Astrocyte of the hippocampus (primary cell): ENCODE results near the gene TMEM61.
A peak's percentile ranks its signal among the peaks of the same experiment; 100 is the strongest.
"Not testable (repeated sequence)": the region's sequence is repeated elsewhere in the genome, so short reads cannot be mapped to it uniquely, and the experiment has no call there.

ENCODE experiments used
- DNase-seq: peaks from one replicate; pipeline ENCODE4 v3.0.0; 2011; ENCODE audit warnings: low read depth, low spot score

TMEM61 gene

GRCh38 chr1:54980528-54981241 lies at the start of gene TMEM61:
Gene TMEM61 (plus strand): TSS chr1:54980628. CDS start chr1:54981066, 438 bp downstream.
- peak; percentile 47 for DNase-seq

- DNase-seq, result no peak
Measured at GRCh38 chr1:54931275-54931840, 49.1 kb upstream of the TMEM61 start.

- DNase-seq, result not testable (repeated sequence)
Measured at GRCh38 chr1:54934081-54934480, 46.3 kb upstream of the TMEM61 start.

GRCh38 chr1:54934869-54935268 lies 45.6 kb upstream of the TMEM61 start:
- DNase-seq, result peak; percentile 86

GRCh38 chr1:54936791-54937190 lies 43.6 kb upstream of the TMEM61 start:
- DNase-seq, result no peak

GRCh38 chr1:54937469-54937868 lies 43.0 kb upstream of the TMEM61 start:
- peak; percentile 57 for DNase-seq

GRCh38 chr1:54938955-54939354 lies 41.5 kb upstream of the TMEM61 start:
- DNase-seq, result not testable (repeated sequence)

GRCh38 chr1:54940042-54940441 lies 40.4 kb upstream of the TMEM61 start:
- no peak for DNase-seq

GRCh38 chr1:54942976-54943375 lies 37.5 kb upstream of the TMEM61 start:
- DNase-seq, result no peak

- peak; percentile 88 for DNase-seq
Measured at GRCh38 chr1:54944610-54945392, 35.6 kb upstream of the TMEM61 start.

- DNase-seq, result no peak
Measured at GRCh38 chr1:54945393-54945936, 35.0 kb upstream of the TMEM61 start.

- no peak for DNase-seq
Measured at GRCh38 chr1:54947540-54947939, 32.9 kb upstream of the TMEM61 start.

- no peak for DNase-seq
Measured at GRCh38 chr1:54949053-54949452, 31.4 kb upstream of the TMEM61 start.

GRCh38 chr1:54950006-54950368 lies 30.4 kb upstream of the TMEM61 start:
- DNase-seq, result no peak

- peak; percentile 90 for DNase-seq
Measured at GRCh38 chr1:54950369-54951163, 29.9 kb upstream of the TMEM61 start.

- DNase-seq, result no peak
Measured at GRCh38 chr1:54951810-54952226, 28.6 kb upstream of the TMEM61 start.

GRCh38 chr1:54952950-54953718 lies 27.3 kb upstream of the TMEM61 start:
- DNase-seq, result no peak

GRCh38 chr1:54953846-54954245 lies 26.6 kb upstream of the TMEM61 start:
- no peak for DNase-seq

- DNase-seq, result peak; percentile 48
Measured at GRCh38 chr1:54955359-54955758, 25.1 kb upstream of the TMEM61 start.

GRCh38 chr1:54956726-54957125 lies 23.7 kb upstream of the TMEM61 start:
- no peak for DNase-seq

GRCh38 chr1:54959241-54959640 lies 21.2 kb upstream of the TMEM61 start:
- DNase-seq, result no peak
